C4-2B (cell line): ENCODE data around the gene TNRC18.

ENCODE experiments used
- ZFX ChIP-seq: fragments of 450-650 bp; IDR thresholded peaks from 2 replicates; pipeline ENCODE4 v1.6.1; 2017
- TF ChIP-seq, protein P1 (sequence below): fragments of 450-650 bp; conservative IDR thresholded peaks from 2 replicates; pipeline ENCODE4 v1.5.1; 2017; ENCODE audit warnings: mild to moderate bottlenecking

DNA sequence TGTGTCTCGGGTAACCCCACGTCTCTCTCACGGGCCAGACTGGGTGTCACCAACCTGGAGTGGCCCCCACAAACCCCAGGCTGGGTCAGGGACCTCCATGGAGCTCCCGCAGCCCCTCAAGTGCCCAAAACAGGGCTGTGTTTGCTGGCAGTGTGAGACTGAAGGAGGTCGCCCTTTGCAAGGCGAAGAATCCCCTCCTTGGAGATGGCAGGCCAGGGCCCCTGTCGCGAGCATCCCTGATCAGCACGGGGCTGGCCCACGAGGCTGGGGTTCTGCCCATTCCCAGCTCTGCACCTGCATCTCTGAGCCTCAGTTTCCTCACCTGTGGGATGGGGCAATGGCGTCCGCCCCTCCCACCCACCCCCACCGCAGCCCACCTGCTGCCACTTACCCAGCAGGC, 78.5 kb downstream of the TNRC18 start:
- TF ChIP-seq, protein P1, sequence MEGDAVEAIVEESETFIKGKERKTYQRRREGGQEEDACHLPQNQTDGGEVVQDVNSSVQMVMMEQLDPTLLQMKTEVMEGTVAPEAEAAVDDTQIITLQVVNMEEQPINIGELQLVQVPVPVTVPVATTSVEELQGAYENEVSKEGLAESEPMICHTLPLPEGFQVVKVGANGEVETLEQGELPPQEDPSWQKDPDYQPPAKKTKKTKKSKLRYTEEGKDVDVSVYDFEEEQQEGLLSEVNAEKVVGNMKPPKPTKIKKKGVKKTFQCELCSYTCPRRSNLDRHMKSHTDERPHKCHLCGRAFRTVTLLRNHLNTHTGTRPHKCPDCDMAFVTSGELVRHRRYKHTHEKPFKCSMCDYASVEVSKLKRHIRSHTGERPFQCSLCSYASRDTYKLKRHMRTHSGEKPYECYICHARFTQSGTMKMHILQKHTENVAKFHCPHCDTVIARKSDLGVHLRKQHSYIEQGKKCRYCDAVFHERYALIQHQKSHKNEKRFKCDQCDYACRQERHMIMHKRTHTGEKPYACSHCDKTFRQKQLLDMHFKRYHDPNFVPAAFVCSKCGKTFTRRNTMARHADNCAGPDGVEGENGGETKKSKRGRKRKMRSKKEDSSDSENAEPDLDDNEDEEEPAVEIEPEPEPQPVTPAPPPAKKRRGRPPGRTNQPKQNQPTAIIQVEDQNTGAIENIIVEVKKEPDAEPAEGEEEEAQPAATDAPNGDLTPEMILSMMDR: no peak
- no peak for TF ChIP-seq ZFX
